Right lobe of liver (tissue), 6 donors: ENCODE results near the gene CHN1. TPM values are rescaled to one million over a fixed set of nuclear protein-coding genes. Genes with fewer than 3 reads are reported as not detected.

Experiments used
- ATAC-seq, 4 donors: fragments of 200-7000 bp; cut with Tn5 transposase; one replicate each; pipeline ENCODE4 v1.9.1; 2020; ENCODE audit warnings: mild to moderate bottlenecking in 4 of 4, moderate library complexity in 4 of 4
- DNase-seq, 3 donors: peaks; one replicate each; pipeline ENCODE4 v3.0.0-alpha.2; 2020
- H3K27ac ChIP-seq, 3 donors: fragments of 200-600 bp; one replicate each; pipeline ENCODE4 v1.8.0; 2022
- H3K27me3 ChIP-seq, 2 donors: fragments of 200-600 bp; one replicate each; pipeline ENCODE4 v1.8.0; 2022
- H3K36me3 ChIP-seq, 4 donors: fragments of 200-600 bp; sonication (generic) in 1 of 4; one replicate each; pipeline versions ENCODE4 v1.5.1 to v1.8.0; 2017 to 2022; ENCODE audit warnings: control low read depth in 1 of 4
- H3K4me1 ChIP-seq, 4 donors: fragments of 200-600 bp; sonication (generic) in 1 of 4; one replicate each; pipeline versions ENCODE4 v1.5.1 to v1.8.0; 2017 to 2022; ENCODE audit warnings: control low read depth in 1 of 4
- H3K4me3 ChIP-seq, 3 donors: fragments of 200-600 bp; one replicate each; pipeline ENCODE4 v1.8.0; 2022
- H3K9me3 ChIP-seq, 4 donors: fragments of 200-600 bp; sonication (generic) in 1 of 4; one replicate each; pipeline versions ENCODE4 v1.5.1 to v1.8.0; 2017 to 2022; ENCODE audit warnings: control low read depth in 1 of 4
- POLR2A ChIP-seq: fragments of 450-650 bp; IDR thresholded peaks from one replicate; pipeline ENCODE4 v1.6.1; 2017; ENCODE audit warnings: antibody characterized with exemption, mild to moderate bottlenecking
- WGBS: methylation state at CpG from one replicate; pipeline ENCODE4 v1.1.6; 2018; ENCODE audit warnings: low coverage, low lambda C conversion rate; ENCODE audit not compliant: insufficient coverage; ENCODE audit errors: missing lambda C conversion rate; 5-methylcytosine and 5-hydroxymethylcytosine counted together
- intact Hi-C, 2 donors: fragments of 100-400 bp; cut with DNase I; formaldehyde crosslinking; loops; one replicate each; pipeline versions ENCODE4 v1.11.2 to v1.14.1; 2022
- total RNA-seq, 6 experiments: library from RNA; depleted of rRNA in 2 of 6; stranded (reverse); fragments of >200 nt in 2 of 6; fragmentation: NEBNext Ultra II Directional in 3 of 6; extraction: Animal tissue kit (Norgen Biotek cat#: 25700) in 3 of 6; gene quantifications; one replicate each; pipeline versions ENCODE4 v1.1.0 to v1.2.4, GENCODE V29; 2016 to 2023
- TF ChIP-seq, protein P1 (sequence below), 4 donors: fragments of 200-600 bp in 3 of 4; fragments of 450-650 bp in 1 of 4; IDR thresholded peaks; one replicate each; pipeline versions ENCODE4 v1.5.1 to v1.8.0; 2016 to 2022; ENCODE audit warnings: antibody characterized with exemption in 4 of 4, mild to moderate bottlenecking in 2 of 4
- donor health status: DM: no; HTN: yes; CAD: no.
- donor health status: DM: no; HTN: no; CAD: no.
- donor health status: DM: no; HTN: no; CAD: no.
- donor health status: DM: no; HTN: yes; CAD: no.
- donor health status: DM: no; HTN: yes; CAD: no.

CHN1 gene
- total RNA-seq, 6 experiments from 2014 or later: 1.0 to 2.8 (median 1.4) TPM

DNA sequence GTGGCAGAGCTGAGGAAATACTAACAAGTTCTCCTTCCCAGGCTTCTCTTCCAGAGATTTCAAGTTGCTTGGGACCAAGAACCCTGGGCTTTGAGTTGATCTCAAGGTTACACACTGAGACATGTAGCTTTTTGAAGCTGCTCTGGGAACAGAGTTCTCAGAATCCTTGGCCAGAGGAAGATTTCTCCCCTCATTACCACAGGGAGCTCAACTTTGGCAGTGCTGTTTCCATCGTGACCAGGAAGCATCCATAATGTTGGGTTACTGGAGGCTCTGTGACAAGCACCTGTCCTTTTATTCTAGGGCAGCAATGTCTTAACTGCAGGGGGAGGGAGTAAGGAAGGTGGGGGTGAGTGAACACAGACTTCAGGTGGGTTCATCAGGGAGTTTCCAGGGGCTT is 199.4 kb downstream of the CHN1 start:
- no peak for ATAC-seq
- WGBS: 70% methylated on average over 1 of the region's 1 CpG

DNA sequence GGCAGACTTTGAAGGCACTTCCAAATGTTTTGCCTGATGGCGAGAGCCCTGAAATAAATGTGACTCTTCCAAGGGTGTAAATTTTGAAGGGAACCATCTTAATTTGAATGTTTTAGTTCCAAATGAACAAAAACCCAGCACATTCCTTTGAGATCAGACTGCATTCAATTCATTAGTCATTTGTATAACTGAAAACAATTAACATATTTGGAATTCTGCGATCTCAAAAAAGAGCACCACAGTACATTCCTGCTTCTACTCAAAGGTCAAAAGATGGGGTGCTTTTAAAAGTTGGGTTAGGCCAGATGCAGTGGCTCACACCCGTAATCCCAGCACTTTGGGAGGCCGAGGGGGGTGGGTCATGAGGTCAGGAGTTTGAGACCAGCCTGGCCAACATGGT is 202.7 kb downstream of the CHN1 start:
- TF ChIP-seq, protein P1, sequence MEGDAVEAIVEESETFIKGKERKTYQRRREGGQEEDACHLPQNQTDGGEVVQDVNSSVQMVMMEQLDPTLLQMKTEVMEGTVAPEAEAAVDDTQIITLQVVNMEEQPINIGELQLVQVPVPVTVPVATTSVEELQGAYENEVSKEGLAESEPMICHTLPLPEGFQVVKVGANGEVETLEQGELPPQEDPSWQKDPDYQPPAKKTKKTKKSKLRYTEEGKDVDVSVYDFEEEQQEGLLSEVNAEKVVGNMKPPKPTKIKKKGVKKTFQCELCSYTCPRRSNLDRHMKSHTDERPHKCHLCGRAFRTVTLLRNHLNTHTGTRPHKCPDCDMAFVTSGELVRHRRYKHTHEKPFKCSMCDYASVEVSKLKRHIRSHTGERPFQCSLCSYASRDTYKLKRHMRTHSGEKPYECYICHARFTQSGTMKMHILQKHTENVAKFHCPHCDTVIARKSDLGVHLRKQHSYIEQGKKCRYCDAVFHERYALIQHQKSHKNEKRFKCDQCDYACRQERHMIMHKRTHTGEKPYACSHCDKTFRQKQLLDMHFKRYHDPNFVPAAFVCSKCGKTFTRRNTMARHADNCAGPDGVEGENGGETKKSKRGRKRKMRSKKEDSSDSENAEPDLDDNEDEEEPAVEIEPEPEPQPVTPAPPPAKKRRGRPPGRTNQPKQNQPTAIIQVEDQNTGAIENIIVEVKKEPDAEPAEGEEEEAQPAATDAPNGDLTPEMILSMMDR (IDR thresholded peaks at IDR 0.05): no peak
- TF ChIP-seq POLR2A: no peak
- H3K36me3 ChIP-seq: no peaks in the 10 kb centered on the region
- 93% methylated on average over 4 of the region's 4 CpGs for WGBS
- no peak overlapping the region for H3K27ac ChIP-seq
- intact Hi-C loops: no loop called here
- no peaks in the 10 kb centered on the region for H3K27me3 ChIP-seq
- ATAC-seq: no peak
- H3K9me3 ChIP-seq: no peaks in the 10 kb centered on the region
- no peak for DNase-seq
- H3K4me1 ChIP-seq: no peaks in the 10 kb centered on the region
- no peak overlapping the region for H3K4me3 ChIP-seq

More for the DNA sequence above, 199.4 kb downstream of the CHN1 start:
- TF ChIP-seq POLR2A: no peak
- TF ChIP-seq, protein P1 (IDR thresholded peaks at IDR 0.05): no peak
- DNase-seq: no peak
- H3K4me3 ChIP-seq: no peak overlapping the region
- H3K27ac ChIP-seq: no peak overlapping the region
- intact Hi-C loops: no loop called here
- H3K27me3 ChIP-seq: no peaks in the 10 kb centered on the region
- H3K36me3 ChIP-seq: no peaks in the 10 kb centered on the region
- no peaks in the 10 kb centered on the region for H3K4me1 ChIP-seq
- H3K9me3 ChIP-seq: no peaks in the 10 kb centered on the region

DNA sequence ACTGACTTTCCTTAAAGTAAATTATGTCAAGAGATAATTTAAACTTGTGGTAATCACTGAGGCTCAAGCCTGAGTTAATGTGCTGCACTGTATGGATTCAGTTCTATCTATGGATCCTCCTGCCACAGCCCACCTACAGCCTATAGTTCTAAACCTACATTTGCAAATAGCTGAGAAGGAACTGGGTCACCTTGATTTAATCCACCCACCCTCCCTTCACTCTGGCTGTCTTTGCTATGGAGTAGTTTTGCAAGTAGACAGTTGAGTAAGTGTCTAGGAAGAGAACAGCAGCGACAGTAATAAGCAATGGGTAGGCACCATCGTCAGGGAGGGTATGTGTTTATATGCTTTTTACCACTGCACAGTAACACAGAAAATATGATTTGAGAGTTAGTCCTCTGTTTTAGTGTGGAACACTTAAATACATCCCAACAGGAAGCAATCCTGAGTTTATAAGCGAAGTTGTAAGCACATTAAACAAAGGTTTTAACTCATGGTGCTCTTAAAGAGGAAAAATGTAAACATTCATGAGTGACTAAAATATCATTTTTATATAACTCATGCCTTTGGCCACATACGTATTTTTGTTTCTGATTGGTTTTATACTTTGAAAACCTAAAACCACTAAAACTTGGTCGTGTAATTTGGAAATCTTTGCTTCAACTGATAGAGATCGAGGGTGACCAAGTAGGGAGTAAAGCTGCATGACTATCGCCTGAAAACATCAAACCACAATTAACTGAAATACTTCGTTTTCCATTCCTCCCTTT is 204.6 kb downstream of the CHN1 start:
- ATAC-seq (no peak), DNase-seq (no peak)
- intact Hi-C loops: no loop called here
- Histone ChIP-seq H3K36me3 (no peaks in the 10 kb centered on the region), H3K9me3 (no peaks in the 10 kb centered on the region), H3K27me3 (no peaks in the 10 kb centered on the region), H3K4me1 (no peaks in the 10 kb centered on the region), H3K4me3 (no peak overlapping the region), H3K27ac (no peak overlapping the region)
- WGBS: 77% methylated on average over 8 of the region's 8 CpGs
- TF ChIP-seq POLR2A: no peak
- TF ChIP-seq, protein P1 (IDR thresholded peaks at IDR 0.05): no peak

DNA sequence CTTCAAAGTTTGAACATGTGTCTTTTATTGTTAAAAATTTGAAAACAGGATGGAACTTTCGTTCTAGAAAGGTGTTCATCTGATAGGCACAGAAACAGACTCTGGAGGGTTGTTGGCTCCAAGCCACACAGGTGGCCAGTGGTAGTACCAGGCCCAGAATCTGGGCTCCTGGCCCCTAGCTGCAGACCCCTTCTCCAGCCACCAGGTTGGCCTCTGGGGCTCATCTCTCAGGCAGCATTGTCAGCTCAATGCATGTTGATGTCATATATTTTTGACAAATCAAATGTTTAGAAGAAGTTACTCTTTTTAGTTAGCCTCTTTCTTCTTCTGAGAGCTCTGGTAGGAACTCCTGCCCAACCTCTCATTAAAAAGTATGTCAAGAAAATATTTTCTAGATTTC is 206.4 kb downstream of the CHN1 start:
- 60% methylated on average over 1 of the region's 1 CpG for WGBS
- Histone ChIP-seq H3K4me3 (no peak overlapping the region), H3K36me3 (no peaks in the 10 kb centered on the region), H3K27ac (no peak overlapping the region), H3K27me3 (no peaks in the 10 kb centered on the region), H3K9me3 (no peaks in the 10 kb centered on the region), H3K4me1 (no peaks in the 10 kb centered on the region)
- no peak for DNase-seq
- TF ChIP-seq, protein P1 (IDR thresholded peaks at IDR 0.05): no peak
- TF ChIP-seq POLR2A: no peak
- intact Hi-C loops: no loop called here
- no peak for ATAC-seq
